NCI-H526 (cell line): Measurements from ENCODE around the gene TASP1.
A peak's percentile ranks its signal among the peaks of the same experiment; 100 is the strongest.
"Not testable (repeated sequence)": the region's sequence is repeated elsewhere in the genome, so short reads cannot be mapped to it uniquely, and the experiment has no call there.

ENCODE experiments used
- DNase-seq, 2 experiments: peaks; one replicate each; lab custom pipeline; 2025; lab: John Stamatoyannopoulos, UW

Gene TASP1

GRCh38 chr20:13638496-13639149 is at the start of gene TASP1:
TSS of gene TASP1 (minus strand) at chr20:13638932. CDS start at chr20:13630078, 8,854 bp downstream.
- DNase-seq, result peak; percentile 98 to 99

DNA sequence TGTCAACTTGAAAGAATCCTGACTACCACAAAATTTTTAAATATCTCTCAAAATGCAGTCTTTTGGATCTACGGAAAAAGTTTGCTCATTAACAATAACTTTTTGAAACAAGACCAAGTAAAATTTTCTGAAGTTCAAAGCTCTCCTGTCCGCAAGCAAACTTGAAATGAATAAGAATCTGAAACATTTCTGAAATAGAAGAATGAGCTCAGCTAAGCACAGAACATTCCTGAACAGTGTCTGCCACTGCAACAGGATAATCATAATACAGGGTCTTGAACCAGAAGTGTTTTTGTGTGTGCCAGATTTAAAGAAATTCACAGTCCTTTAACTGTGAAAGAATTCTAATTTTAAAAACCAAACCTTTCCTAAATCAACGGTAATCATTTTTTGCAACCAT is 49.1 kb upstream of the TASP1 start:
- no peak for DNase-seq

DNA sequence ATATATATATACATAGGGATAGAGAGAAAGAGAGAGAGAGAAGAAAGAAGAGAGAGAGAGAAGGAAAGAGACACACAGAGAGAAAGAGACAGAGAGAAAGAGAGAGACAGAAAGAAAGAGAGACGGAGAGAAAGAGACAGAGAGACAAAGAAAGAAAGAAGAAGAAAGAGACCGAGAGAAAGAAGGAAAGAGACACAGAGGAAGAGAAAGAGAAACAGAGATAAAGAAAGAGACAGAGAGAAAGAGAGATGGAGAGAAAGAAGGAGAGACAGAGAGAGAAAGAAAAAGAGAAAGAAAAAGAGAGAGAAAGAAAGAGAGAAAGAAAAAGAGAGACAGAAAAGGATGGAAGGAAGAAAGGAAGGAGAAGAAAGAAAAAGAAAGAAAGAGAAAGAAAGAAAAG is 46.9 kb upstream of the TASP1 start:
- no peak for DNase-seq

GRCh38 chr20:13684566-13685222 is 46.0 kb upstream of the TASP1 start:
- DNase-seq, result no peak

GRCh38 chr20:13683833-13684232 is 45.1 kb upstream of the TASP1 start:
- DNase-seq, result no peak

DNA sequence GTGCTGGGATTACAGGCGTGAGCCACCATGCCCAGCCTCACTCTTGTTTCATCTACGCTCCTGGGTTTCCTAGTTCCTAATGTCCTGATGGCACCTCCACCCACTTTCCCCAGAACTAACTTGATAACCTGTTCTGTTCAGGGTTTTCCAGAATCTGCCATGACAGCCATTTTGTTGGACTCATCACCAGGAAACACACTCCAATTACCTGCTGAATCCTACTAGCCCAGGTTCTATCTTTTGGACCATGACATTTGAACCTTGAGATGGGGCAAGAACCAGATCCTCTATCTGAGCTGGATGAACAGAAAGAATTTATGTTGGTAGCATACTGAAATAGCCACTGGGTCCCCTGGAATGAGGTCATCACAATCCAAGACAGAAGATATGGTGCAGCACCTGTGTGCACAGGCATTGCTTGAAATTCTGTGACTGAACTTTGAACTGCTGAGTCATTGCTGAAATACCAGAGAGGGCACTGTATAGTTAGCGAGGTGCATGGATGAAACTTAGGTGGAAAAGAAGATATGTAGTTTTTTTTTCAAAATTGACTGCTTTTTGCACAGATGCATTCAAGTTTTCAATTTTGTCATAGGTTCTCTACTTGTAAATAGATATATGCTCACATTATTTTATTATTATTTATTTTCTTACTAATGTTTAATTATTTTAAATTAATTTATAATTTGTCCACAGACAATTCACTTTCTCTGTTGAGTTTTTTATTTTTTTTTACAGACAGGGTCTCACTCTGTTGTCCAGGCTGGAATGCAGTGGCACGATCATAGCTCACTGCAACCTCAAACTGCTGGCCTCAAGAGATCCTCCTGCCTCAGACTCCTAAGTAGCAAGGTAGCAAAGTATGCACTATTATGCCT is 42.8 kb upstream of the TASP1 start:
- DNase-seq, result no peak

- DNase-seq, result no peak
These were observed 40.2 kb upstream of the TASP1 start for GRCh38 chr20:13678944-13679343.

DNA sequence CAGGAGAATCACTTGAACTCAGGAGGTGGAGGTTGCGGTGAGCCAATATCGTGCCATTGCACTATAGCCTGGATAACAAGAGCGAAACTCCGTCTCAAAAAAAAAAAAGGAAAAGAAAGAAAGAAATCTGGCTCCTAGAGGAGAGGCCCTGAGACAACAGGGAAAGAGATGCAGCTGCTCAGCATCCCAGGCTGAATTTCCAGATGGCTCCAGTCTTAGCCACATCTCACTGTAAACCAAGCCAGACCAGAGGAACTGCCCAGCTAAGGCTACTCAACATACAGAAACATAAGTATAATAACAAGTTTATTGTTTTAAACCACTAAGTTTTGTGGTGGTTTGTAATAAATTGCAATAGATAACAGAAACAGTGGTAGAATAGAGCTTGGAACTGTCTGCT is 38.5 kb upstream of the TASP1 start:
- no peak for DNase-seq

GRCh38 chr20:13676682-13677081 is 38.0 kb upstream of the TASP1 start:
- no peak for DNase-seq

DNA sequence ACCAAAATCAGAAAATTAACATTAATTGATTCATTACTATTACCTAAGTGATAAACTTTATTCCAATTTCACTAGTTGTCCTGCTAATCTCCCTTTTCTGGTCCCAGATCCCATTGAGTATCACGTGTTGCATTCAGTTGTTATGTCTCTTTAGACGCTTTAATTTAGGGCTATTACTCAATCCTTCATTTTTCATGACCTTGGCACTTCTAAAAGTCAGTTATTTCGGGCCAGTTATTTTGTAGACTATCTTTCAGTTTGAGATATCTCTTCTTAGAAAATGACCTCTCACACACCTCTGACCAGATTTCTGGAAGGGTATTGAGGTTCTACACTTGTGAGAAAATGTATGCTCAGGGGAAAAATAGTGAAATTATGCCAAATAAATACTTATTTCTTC is 34.0 kb upstream of the TASP1 start:
- no peak for DNase-seq

DNA sequence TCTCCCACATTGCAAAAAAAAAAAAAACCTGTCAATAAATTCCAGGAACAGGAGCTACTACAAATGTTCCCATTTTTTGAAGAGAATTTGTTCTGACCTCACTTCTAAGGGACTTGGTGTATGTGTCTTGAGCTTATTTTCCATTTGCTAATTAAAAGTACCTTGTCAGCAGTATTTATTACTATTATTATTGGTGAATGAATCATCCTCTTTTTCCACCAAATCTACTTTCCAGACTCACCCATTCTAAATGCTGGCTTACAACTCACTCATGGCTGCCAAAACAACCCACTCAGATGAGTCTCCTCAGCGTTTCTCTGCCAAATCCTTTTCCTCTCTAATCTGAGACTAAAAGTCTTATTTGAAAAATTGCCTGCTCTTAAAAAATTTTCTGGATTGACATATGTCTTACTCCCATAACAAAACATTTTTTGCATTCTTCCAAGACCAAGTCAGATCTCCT is 33.2 kb upstream of the TASP1 start:
- DNase-seq, result no peak

DNA sequence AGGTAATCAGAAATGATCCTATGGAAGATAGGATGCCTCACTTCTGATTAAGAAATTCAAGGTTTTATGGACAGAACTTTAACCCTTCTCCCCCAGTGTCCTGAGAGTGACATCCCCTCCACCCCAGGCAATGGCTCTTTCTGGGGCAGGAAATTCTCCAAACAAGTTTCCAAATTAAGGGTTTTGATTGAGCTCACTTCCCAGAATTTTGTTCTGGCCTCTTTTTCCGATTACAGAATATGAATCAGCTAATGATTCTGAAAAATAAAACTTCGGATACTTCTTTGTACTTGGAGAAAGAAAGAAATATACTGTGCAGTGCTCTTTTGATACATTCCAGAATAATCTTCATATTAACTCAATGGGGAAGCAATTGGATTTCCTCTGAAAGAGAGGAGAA is 32.8 kb upstream of the TASP1 start:
- DNase-seq, result no peak

DNA sequence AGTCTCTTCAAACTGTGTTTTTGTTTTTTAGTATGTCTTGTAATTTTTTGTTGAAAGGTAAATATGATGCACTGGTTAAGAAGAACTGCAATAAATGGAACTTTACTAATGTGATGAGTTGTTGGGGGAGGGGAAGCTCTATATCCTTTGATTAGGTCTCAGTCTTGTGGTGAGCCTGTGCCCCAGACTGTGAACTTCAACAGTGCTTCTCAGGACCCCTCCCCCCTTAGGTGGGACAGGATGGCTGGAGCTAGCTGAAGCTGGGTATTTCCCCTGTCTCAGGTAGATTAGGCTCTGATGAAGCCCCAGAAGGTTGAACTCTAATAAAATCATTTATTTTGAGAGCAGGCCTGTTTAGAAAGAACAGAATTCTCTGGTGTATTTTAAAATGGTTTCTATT is 31.4 kb upstream of the TASP1 start:
- DNase-seq, result no peak

- DNase-seq, result no peak
These were observed 27.1 kb upstream of the TASP1 start for GRCh38 chr20:13665709-13666395.

DNA sequence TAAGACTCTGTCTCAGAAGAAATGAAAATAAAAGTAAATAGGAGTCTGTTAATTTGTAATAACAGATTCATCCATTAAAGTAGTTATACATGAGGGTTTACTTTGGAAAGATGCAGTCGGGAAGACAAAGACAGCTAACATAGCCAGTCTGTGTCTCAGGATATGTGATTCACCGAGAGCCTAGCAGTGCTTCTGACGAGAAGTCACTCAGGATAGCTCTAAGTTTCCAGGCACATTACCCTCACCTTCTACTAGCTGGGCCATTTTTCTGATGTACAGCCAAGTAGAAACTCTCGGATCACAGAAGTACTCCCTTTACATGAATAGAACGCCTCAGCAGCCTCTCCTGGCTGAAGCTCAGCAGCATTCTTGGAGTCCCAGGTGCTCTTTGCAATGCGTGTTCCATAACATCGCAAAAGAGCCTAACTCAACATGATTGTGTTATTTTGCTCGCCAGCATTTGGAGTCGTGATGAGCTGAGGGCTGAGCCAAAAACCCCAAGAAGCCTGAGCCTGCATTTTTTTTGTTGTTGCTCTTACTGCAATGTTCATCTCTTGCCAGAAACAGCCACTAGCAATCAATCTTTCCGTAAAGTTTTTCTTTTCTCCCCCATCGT is 22.4 kb upstream of the TASP1 start:
- DNase-seq, result no peak

DNA sequence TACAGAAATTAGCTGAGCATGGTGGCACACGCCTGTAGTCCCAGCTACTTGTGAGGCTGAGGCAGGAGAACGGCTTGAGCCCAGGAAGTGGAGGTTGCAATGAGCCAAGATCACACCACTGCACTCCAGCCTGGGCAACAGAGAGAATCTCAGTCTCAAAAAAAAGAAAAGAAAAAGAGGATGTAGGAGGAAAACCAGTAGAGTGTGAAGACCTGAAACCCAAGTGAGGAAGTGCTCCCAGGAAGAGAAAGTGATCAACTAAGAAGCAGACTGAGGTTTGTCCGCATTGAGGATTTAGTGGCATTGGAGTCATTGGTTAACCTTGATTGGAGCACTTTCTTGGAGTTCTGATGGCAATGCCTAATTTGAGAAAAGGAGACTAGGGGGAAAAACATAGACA is 20.6 kb upstream of the TASP1 start:
- no peak for DNase-seq

DNA sequence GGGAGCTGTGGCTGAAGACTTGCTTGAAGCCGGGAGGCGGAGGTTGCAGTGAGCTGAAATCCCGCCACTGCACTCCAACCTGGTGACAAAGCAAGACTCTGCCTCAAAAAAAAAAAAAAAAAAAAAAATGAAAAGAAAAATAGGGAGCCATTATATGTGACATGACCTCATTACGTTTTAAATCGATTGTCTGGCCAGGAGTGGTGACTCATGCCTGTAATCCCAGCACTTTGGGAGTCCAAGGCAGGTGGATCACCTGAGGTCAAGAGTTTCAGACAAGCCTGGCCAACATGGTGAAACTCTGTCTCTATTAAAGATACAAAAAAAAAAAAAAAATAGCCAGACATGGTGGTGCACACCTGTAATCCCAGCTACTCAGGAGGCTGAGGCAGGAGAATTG is 19.3 kb upstream of the TASP1 start:
- not testable (repeated sequence) for DNase-seq

GRCh38 chr20:13656721-13657368 is 18.1 kb upstream of the TASP1 start:
- no peak for DNase-seq

DNA sequence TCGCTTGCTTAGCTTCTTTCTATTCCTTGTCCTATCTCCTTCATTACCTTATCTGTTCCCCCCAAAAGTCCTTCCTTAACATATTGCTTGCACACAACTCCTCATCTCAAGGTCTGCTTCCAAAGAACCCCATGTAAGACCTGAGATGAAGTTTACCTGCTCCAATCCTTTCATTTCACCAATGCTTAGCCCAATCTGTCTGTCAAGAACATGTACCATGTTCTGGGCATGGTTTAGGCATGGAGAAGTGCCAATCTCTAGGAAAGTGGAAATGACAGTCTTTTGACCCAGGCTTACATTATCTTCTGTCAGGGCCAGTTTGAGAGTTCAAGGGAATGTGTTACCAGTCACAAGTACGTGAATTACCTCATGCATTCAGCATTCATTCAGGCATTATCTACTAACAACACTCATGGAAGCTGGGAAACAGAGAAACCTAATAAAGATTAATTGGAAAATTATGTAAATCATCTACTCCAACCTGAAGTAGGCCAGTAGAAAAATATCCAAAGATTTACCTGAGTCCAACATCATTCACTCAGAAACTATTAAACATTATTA is 15.8 kb upstream of the TASP1 start:
- DNase-seq, result peak in 1 of 2 experiments; percentile 7

DNA sequence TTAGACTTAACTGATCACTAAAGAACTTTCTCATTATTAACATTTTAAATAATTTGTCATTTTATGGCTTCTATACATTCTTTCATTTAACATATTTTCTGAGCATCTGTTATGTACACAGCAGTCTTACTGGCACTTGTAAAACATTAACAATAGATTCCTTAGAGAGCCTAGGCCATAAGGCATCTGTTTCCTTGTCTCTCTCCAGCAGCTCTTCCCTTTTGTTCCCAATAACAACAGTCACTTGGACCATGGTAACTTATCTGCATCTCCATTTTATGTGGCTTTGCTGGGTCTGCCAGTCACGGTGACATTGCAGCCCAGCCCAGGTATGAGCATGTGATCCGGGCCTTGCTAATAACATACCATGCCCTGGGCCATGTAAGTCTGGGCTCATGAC is 11.7 kb upstream of the TASP1 start:
- DNase-seq, result no peak
